K562 (cell line): ENCODE results near the gene POU3F1. TPM values are rescaled to one million over a fixed set of nuclear protein-coding genes. Genes with fewer than 3 reads are reported as not detected.

ENCODE experiments used
- CBX3 ChIP-seq, 2 experiments: IDR thresholded peaks; 1 replicate in 1 of 2; 2 replicates in 1 of 2; pipeline ENCODE4 v1.6.1; 2012; ENCODE audit warnings: inconsistent platforms in 2 of 2, low read length in 2 of 2, borderline replicate concordance in 1 of 2, control low read depth in 1 of 2
- DDX20 ChIP-seq: fragments of 450-650 bp; IDR thresholded peaks from 2 replicates; pipeline ENCODE4 v1.6.1; 2016; ENCODE audit warnings: missing genetic modification characterization, low read depth, mild to moderate bottlenecking, missing compliant biosample characterization, moderate library complexity
- ERF ChIP-seq: fragments of 450-650 bp; formaldehyde crosslinking; IDR thresholded peaks from 2 replicates; pipeline ENCODE4 v1.4.0; 2020; ENCODE audit warnings: mild to moderate bottlenecking, mixed read lengths
- HDAC2 ChIP-seq: fragments of 450-650 bp; IDR thresholded peaks from 2 replicates; pipeline ENCODE4 v1.6.1; 2016; ENCODE audit warnings: mild to moderate bottlenecking
- HMG20A ChIP-seq: fragments of 450-650 bp; formaldehyde crosslinking; conservative IDR thresholded peaks from 2 replicates; pipeline ENCODE4 v1.4.0; 2020; ENCODE audit warnings: mild to moderate bottlenecking, mixed read lengths
- HNRNPL ChIP-seq: fragments of 200-400 bp; formaldehyde crosslinking; IDR thresholded peaks from 2 replicates; pipeline ENCODE4 v1.6.1; 2017; ENCODE audit warnings: low read depth, mild to moderate bottlenecking, low read length
- MTA1 ChIP-seq: fragments of 450-650 bp; IDR thresholded peaks from 2 replicates; pipeline ENCODE4 v1.6.1; 2017; ENCODE audit warnings: borderline replicate concordance
- NCOA6 ChIP-seq: fragments of 450-650 bp; IDR thresholded peaks from 2 replicates; pipeline ENCODE4 v1.6.1; 2017; ENCODE audit warnings: mild to moderate bottlenecking
- NR2F6 ChIP-seq: fragments of 450-650 bp; formaldehyde crosslinking; IDR thresholded peaks from 2 replicates; pipeline ENCODE4 v1.4.0; 2020; ENCODE audit warnings: mild to moderate bottlenecking
- POLR2H ChIP-seq: IDR thresholded peaks from 2 replicates; pipeline ENCODE4 v1.6.1; 2016; ENCODE audit warnings: missing genetic modification characterization, low read depth, mild to moderate bottlenecking, control low read depth, missing compliant biosample characterization, moderate library complexity
- POU5F1 ChIP-seq: fragments of 150-350 bp; IDR thresholded peaks from 2 replicates; pipeline ENCODE4 v1.6.1; 2014; ENCODE audit warnings: borderline replicate concordance, low read length, low read depth, mild to moderate bottlenecking; ENCODE audit not compliant: partially characterized antibody
- TFAM ChIP-seq: fragments of 250-450 bp; sonication (Bioruptor Pico); conservative IDR thresholded peaks from 2 replicates; pipeline ENCODE4 v1.5.0; 2021; ENCODE audit warnings: mild to moderate bottlenecking, moderate library complexity
- ZNF143 ChIP-seq: sonication (generic); formaldehyde crosslinking; IDR thresholded peaks from 2 replicates; pipeline ENCODE4 v1.9.0; 2022; ENCODE audit warnings: mild to moderate bottlenecking, missing genetic modification reagents
- ZNF175 ChIP-seq: fragments of 200-800 bp; sonication (Bioruptor generic); IDR thresholded peaks from 2 replicates; pipeline ENCODE4 v1.6.1; 2016; ENCODE audit warnings: low read depth, mild to moderate bottlenecking, missing genetic modification characterization, missing compliant biosample characterization
- ZNF239 ChIP-seq: fragments of 250-450 bp; sonication (Bioruptor Pico); IDR thresholded peaks from 2 replicates; pipeline ENCODE4 v1.4.0; 2020; ENCODE audit warnings: mild to moderate bottlenecking
- ZSCAN32 ChIP-seq: fragments of 450-650 bp; formaldehyde crosslinking; IDR thresholded peaks from 2 replicates; pipeline ENCODE4 v1.4.0; 2020; ENCODE audit warnings: mild to moderate bottlenecking, moderate library complexity
- ZZZ3 ChIP-seq: fragments of 450-650 bp; IDR thresholded peaks from 2 replicates; pipeline ENCODE4 v1.6.1; 2016; ENCODE audit warnings: antibody characterized with exemption, mild to moderate bottlenecking, moderate library complexity
- polyA plus RNA-seq, 8 experiments: library from polyadenylated mRNA; depleted of rRNA in 4 of 8; stranded (reverse) in 5 of 8; unstranded in 3 of 8; fragments of >200 nt; fragmentation: Nextera tagmentation in 2 of 8; fragmentation: Illumina TruSeq in 1 of 8; extraction: Ambion mirVana in 2 of 8; extraction: Trizol in 1 of 8; gene quantifications; 2 replicates each; pipeline versions ENCODE4 v1.2.1 to v1.2.3, GENCODE V29; 2011 to 2014; ENCODE audit warnings: inconsistent platforms in 1 of 8, missing spikeins in 1 of 8
- total RNA-seq, 7 experiments: library from RNA; depleted of rRNA in 6 of 7; stranded (reverse); fragments of >200 nt in 6 of 7; fragmentation: Illumina TruSeq in 2 of 7; extraction: Trizol in 2 of 7; gene quantifications; 2 replicates each; pipeline versions ENCODE4 v1.2.1 to v1.2.3, GENCODE V29; 2011 to 2021; ENCODE audit warnings: low replicate concordance in 1 of 7
- TF ChIP-seq, protein P1 (sequence below): fragments of 450-650 bp; formaldehyde crosslinking; conservative IDR thresholded peaks from 2 replicates; pipeline ENCODE4 v1.4.0; 2022; ENCODE audit warnings: mild to moderate bottlenecking, missing genetic modification characterization
- TF ChIP-seq, protein P2 (sequence below): fragments of 250-450 bp; sonication (Bioruptor Pico); IDR thresholded peaks from 2 replicates; pipeline ENCODE4 v1.4.0; 2020
- TF ChIP-seq, protein P3 (sequence below), 2 experiments: IDR thresholded peaks in 1 of 2; conservative IDR thresholded peaks in 1 of 2; 2 replicates each; pipeline ENCODE4 v1.6.1; 2016; ENCODE audit warnings: low read depth in 2 of 2, mild to moderate bottlenecking in 1 of 2, missing compliant biosample characterization in 1 of 2, missing genetic modification characterization in 1 of 2, moderate library complexity in 1 of 2
- TF ChIP-seq, protein P4 (sequence below), 2 experiments: IDR thresholded peaks; 2 replicates each; pipeline ENCODE4 v1.6.1; 2011; ENCODE audit warnings: borderline replicate concordance in 1 of 2, control low read depth in 1 of 2, low read depth in 1 of 2, low read length in 1 of 2, mild to moderate bottlenecking in 1 of 2, mixed read lengths in 1 of 2, moderate library complexity in 1 of 2; ENCODE audit not compliant: insufficient read depth in 1 of 2, insufficient read length in 1 of 2, poor library complexity in 1 of 2, severe bottlenecking in 1 of 2; ENCODE audit errors: extremely low read depth in 1 of 2

POU3F1 gene
- total and polyA plus RNA-seq, 9 of the 15 experiments (the other 6 are each of a cell fraction or from before 2014, with no cell fraction given) = 0.09 TPM; not detected in 8

DNA sequence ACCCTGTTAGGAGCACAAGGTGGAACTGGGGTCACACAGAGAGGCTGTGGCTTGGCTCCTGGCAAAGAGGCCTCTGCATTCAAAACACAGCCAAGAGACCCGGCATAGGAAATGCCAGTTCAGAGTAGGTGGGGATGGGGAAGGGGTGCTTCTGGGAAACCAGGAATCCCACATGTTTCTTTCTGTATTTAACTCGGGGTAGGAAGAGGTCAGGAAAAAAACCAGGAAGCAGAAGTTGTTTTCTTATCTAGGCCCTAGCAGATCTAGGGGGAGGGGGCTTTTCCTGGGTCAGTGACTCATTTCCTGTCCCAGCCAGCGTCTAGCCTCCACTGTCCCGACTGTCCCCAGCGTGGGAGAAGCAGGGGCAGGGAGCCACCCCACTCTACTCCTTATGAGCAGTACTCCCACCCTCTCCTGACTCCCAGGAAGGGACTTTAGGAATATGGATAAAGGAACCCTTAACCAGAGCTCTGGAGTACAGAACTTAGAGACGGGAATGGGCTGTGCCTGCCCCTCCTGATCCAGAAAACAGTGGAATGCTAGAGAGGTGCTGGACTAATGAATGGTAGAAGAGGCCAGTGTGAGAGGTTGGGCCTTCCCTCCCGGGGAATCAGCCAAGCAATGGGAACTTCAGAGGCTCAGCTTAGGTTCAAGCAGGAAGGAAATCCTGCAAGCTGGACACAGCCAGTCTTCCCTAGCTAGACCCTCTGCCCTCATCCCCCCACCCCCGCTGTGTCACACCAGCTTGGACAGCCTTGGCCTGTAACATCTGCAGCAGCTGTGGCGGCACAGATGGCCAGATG is 47.0 kb downstream of the POU3F1 start (continued):
- TF ChIP-seq, protein P1, sequence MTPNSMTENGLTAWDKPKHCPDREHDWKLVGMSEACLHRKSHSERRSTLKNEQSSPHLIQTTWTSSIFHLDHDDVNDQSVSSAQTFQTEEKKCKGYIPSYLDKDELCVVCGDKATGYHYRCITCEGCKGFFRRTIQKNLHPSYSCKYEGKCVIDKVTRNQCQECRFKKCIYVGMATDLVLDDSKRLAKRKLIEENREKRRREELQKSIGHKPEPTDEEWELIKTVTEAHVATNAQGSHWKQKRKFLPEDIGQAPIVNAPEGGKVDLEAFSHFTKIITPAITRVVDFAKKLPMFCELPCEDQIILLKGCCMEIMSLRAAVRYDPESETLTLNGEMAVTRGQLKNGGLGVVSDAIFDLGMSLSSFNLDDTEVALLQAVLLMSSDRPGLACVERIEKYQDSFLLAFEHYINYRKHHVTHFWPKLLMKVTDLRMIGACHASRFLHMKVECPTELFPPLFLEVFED (CRISPR knock-in tag) = no peak
- TF ChIP-seq NR2F6 (CRISPR knock-in tag) = no peak
- no peak for TF ChIP-seq POU5F1
- peak; percentile 92; the same call in 1 of the 2 replicates for TF ChIP-seq ZNF175 (CRISPR knock-in tag)
- peak; percentile 20; the same call in 1 of the 2 replicates for TF ChIP-seq ZSCAN32
- no peak for TF ChIP-seq NCOA6
- TF ChIP-seq ERF (CRISPR knock-in tag) = peak; percentile 63
- TF ChIP-seq CBX3 (IDR thresholded peaks at IDR 0.05; ENCODE audit: borderline replicate concordance in 1 of 2, low read length in 2 of 2) = peak in 1 of 2 experiments; percentile 54; a peak in 1 of 3 replicates
- no peak for TF ChIP-seq ZNF143 (CRISPR knock-in tag)
- no peak for TF ChIP-seq HNRNPL
- TF ChIP-seq, protein P2, sequence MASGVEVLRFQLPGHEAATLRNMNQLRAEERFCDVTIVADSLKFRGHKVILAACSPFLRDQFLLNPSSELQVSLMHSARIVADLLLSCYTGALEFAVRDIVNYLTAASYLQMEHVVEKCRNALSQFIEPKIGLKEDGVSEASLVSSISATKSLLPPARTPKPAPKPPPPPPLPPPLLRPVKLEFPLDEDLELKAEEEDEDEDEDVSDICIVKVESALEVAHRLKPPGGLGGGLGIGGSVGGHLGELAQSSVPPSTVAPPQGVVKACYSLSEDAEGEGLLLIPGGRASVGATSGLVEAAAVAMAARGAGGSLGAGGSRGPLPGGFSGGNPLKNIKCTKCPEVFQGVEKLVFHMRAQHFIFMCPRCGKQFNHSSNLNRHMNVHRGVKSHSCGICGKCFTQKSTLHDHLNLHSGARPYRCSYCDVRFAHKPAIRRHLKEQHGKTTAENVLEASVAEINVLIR (CRISPR knock-in tag) = no peak
- TF ChIP-seq, protein P3, sequence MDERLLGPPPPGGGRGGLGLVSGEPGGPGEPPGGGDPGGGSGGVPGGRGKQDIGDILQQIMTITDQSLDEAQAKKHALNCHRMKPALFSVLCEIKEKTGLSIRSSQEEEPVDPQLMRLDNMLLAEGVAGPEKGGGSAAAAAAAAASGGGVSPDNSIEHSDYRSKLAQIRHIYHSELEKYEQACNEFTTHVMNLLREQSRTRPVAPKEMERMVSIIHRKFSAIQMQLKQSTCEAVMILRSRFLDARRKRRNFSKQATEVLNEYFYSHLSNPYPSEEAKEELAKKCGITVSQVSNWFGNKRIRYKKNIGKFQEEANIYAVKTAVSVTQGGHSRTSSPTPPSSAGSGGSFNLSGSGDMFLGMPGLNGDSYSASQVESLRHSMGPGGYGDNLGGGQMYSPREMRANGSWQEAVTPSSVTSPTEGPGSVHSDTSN (CRISPR knock-in tag; IDR thresholded peaks at IDR 0.05; ENCODE audit: low read depth) = no peak
- TF ChIP-seq, protein P3 (tag; conservative IDR thresholded peaks at IDR 0.05; ENCODE audit: low read depth) = no peak
- TF ChIP-seq MTA1 = peak; percentile 74; the same call in 1 of the 2 replicates
- TF ChIP-seq HMG20A = no peak
- TF ChIP-seq, protein P4, sequence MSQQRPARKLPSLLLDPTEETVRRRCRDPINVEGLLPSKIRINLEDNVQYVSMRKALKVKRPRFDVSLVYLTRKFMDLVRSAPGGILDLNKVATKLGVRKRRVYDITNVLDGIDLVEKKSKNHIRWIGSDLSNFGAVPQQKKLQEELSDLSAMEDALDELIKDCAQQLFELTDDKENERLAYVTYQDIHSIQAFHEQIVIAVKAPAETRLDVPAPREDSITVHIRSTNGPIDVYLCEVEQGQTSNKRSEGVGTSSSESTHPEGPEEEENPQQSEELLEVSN (IDR thresholded peaks at IDR 0.05; ENCODE audit: borderline replicate concordance in 1 of 2, extremely low read depth in 1 of 2, insufficient read depth in 1 of 2, insufficient read length in 1 of 2, low read depth in 1 of 2, low read length in 1 of 2, poor library complexity in 1 of 2, severe bottlenecking in 1 of 2) = peak in 1 of 2 experiments; percentile 40
- TF ChIP-seq HDAC2 = peak; percentile 72; the same call in 1 of the 2 replicates
- no peak for TF ChIP-seq ZZZ3
- no peak; the same call in 1 of the 2 replicates for TF ChIP-seq ZNF239 (CRISPR knock-in tag)
- no peak for TF ChIP-seq TFAM (CRISPR knock-in tag)
- 0 out of 2 replicates have a peak, but pooled peaks have one; percentile 58 for TF ChIP-seq DDX20
- TF ChIP-seq POLR2H (tag) = no peak; the same call in 1 of the 2 replicates
